Activated CD8-positive, alpha-beta memory T cell treated with anti-CD3 and anti-CD28 coated beads, Interleukin-2, amount 50 U/mL, for 24 hours (primary cell): ENCODE data around the gene VSTM4.

Source experiments
- DNase-seq: peaks from one replicate; pipeline ENCODE4 v3.0.0-alpha.2; 2020; ENCODE audit errors: extremely low read depth

Gene VSTM4

GRCh38 chr10:49116509-49117375, 1.4 kb upstream of the VSTM4 start:
- DNase-seq = no peak

GRCh38 chr10:49115796-49116508, 630 bp upstream of the VSTM4 start:
- DNase-seq = no peak

- DNase-seq = no peak
Measured at GRCh38 chr10:49114718-49115014, 656 bp downstream of the VSTM4 start.

GRCh38 chr10:49113741-49114141, 1.6 kb downstream of the VSTM4 start:
- no peak for DNase-seq

GRCh38 chr10:49112851-49113250, 2.5 kb downstream of the VSTM4 start:
- DNase-seq = no peak

- no peak for DNase-seq
Measured at GRCh38 chr10:49112098-49112497, 3.2 kb downstream of the VSTM4 start.

GRCh38 chr10:49111320-49111698, 4.0 kb downstream of the VSTM4 start:
- no peak for DNase-seq

- DNase-seq = no peak
Measured at GRCh38 chr10:49110684-49111319, 4.5 kb downstream of the VSTM4 start.

- no peak for DNase-seq
Measured at GRCh38 chr10:49109669-49110340, 5.5 kb downstream of the VSTM4 start.

GRCh38 chr10:49108656-49109055, 6.7 kb downstream of the VSTM4 start:
- no peak for DNase-seq

- no peak for DNase-seq
Measured at GRCh38 chr10:49107887-49108267, 7.4 kb downstream of the VSTM4 start.

GRCh38 chr10:49107111-49107886, 8.0 kb downstream of the VSTM4 start:
- DNase-seq = no peak

- no peak for DNase-seq
Measured at GRCh38 chr10:49106451-49106850, 8.9 kb downstream of the VSTM4 start.

GRCh38 chr10:49105076-49105475, 10.2 kb downstream of the VSTM4 start:
- no peak for DNase-seq

GRCh38 chr10:49104323-49104722, 11.0 kb downstream of the VSTM4 start:
- no peak for DNase-seq

- no peak for DNase-seq
Measured at GRCh38 chr10:49103761-49104160, 11.6 kb downstream of the VSTM4 start.

- DNase-seq = no peak
Measured at GRCh38 chr10:49099046-49099445, 16.3 kb downstream of the VSTM4 start.

GRCh38 chr10:49096890-49097445, 18.4 kb downstream of the VSTM4 start:
- DNase-seq = no peak

GRCh38 chr10:49094646-49095045, 20.7 kb downstream of the VSTM4 start:
- DNase-seq = no peak

GRCh38 chr10:49093922-49094321, 21.4 kb downstream of the VSTM4 start:
- no peak for DNase-seq

- DNase-seq = no peak
Measured at GRCh38 chr10:49092477-49092876, 22.8 kb downstream of the VSTM4 start.
